Fibroblast of skin of right biceps (primary cell): Measurements from ENCODE around the gene VWF.

Experiments
- DNase-seq: peaks from one replicate; pipeline ENCODE4 v3.0.0-alpha.2; 2013

VWF gene

GRCh38 chr12:5944688-5945070 is 179.8 kb downstream of the VWF start:
- no peak for DNase-seq

GRCh38 chr12:5944053-5944452 is 180.4 kb downstream of the VWF start:
- DNase-seq: no peak

- no peak for DNase-seq
These were observed 182.6 kb downstream of the VWF start for GRCh38 chr12:5941907-5942306.

GRCh38 chr12:5927732-5928516 is 196.5 kb downstream of the VWF start:
- no peak for DNase-seq

GRCh38 chr12:5925646-5926045 is 198.8 kb downstream of the VWF start:
- no peak for DNase-seq

- no peak for DNase-seq
These were observed 200.1 kb downstream of the VWF start for GRCh38 chr12:5924342-5924741.

- no peak for DNase-seq
These were observed 200.7 kb downstream of the VWF start for GRCh38 chr12:5923751-5924150.

- DNase-seq: no peak
These were observed 201.3 kb downstream of the VWF start for GRCh38 chr12:5923043-5923605.

- DNase-seq: no peak
These were observed 202.2 kb downstream of the VWF start for GRCh38 chr12:5921966-5922899.

GRCh38 chr12:5921027-5921909 is 203.2 kb downstream of the VWF start:
- DNase-seq: no peak

GRCh38 chr12:5916785-5917290 is 207.6 kb downstream of the VWF start:
- no peak for DNase-seq

- DNase-seq: no peak
These were observed 209.0 kb downstream of the VWF start for GRCh38 chr12:5915511-5915910.

- DNase-seq: no peak
These were observed 209.9 kb downstream of the VWF start for GRCh38 chr12:5914387-5915149.

GRCh38 chr12:5913387-5913786 is 211.1 kb downstream of the VWF start:
- no peak for DNase-seq

- DNase-seq: no peak
These were observed 211.8 kb downstream of the VWF start for GRCh38 chr12:5912437-5913334.

GRCh38 chr12:5912011-5912410 is 212.5 kb downstream of the VWF start:
- no peak for DNase-seq

GRCh38 chr12:5910790-5911548 is 213.5 kb downstream of the VWF start:
- no peak for DNase-seq

- DNase-seq: no peak
These were observed 214.9 kb downstream of the VWF start for GRCh38 chr12:5909560-5909959.

GRCh38 chr12:5908251-5908650 is 216.2 kb downstream of the VWF start:
- no peak for DNase-seq

- DNase-seq: no peak
These were observed 216.7 kb downstream of the VWF start for GRCh38 chr12:5907807-5908206.
